T-cell (primary cell): ENCODE measurements around the gene BBS12. TPM values are rescaled to one million over a fixed set of nuclear protein-coding genes. Genes with fewer than 3 reads are reported as not detected.

Source experiments
- ATAC-seq, 4 experiments: fragments of 200-7000 bp in 3 of 4; fragments of 150-1000 bp in 1 of 4; cut with Tn5 transposase; replicated peaks in 1 of 4; 1 replicate in 3 of 4; 2 replicates in 1 of 4; pipeline ENCODE4 v1.10.0; 2021; ENCODE audit warnings: moderate library complexity in 3 of 4, mild to moderate bottlenecking in 2 of 4, moderate number of reproducible peaks in 1 of 4
- CTCF ChIA-PET, 2 donors: fragments of 300-600 bp; sonication (Branson Sonifier 250); formaldehyde crosslinking; loops; one replicate each; lab custom pipeline; 2022; ENCODE audit warnings: antibody characterized with exemption in 2 of 2; lab: Charles Lee
- POLR2A ChIA-PET, 2 donors: fragments of 300-600 bp; sonication (Branson Sonifier 250); formaldehyde crosslinking; loops; one replicate each; lab custom pipeline; 2022; ENCODE audit warnings: antibody characterized with exemption in 2 of 2; lab: Charles Lee
- DNase-seq, 35 experiments: peaks; one replicate each; pipeline versions ENCODE4 v3.0.0 to v3.0.0-alpha.2; 2013 to 2023
- H3K27ac ChIP-seq: one replicate; pipeline ENCODE4 v1.5.1; 2013; ENCODE audit warnings: low read length
- H3K27me3 ChIP-seq, 2 experiments: replicated peaks in 1 of 2; 1 replicate in 1 of 2; 2 replicates in 1 of 2; pipeline versions ENCODE4 v1.6.1 to v1.7.0; 2013; ENCODE audit warnings: low read length in 1 of 2, mixed read lengths in 1 of 2; ENCODE audit not compliant: control insufficient read depth in 2 of 2, insufficient read depth in 2 of 2; ENCODE audit errors: extremely low read depth in 1 of 2
- H3K36me3 ChIP-seq, 2 donors: 1 replicate in 1 of 2; 2 replicates in 1 of 2; pipeline versions ENCODE4 v1.6.1 to v1.7.0; 2013; ENCODE audit warnings: low read length in 1 of 2; ENCODE audit not compliant: control insufficient read depth in 2 of 2, insufficient read depth in 1 of 2; ENCODE audit errors: extremely low read depth in 1 of 2
- H3K4me1 ChIP-seq, 2 experiments: 1 replicate in 1 of 2; 2 replicates in 1 of 2; pipeline versions ENCODE4 v1.6.1 to v1.7.0; 2013; ENCODE audit warnings: low read length in 2 of 2, mixed read lengths in 1 of 2; ENCODE audit not compliant: insufficient read depth in 2 of 2, control insufficient read depth in 1 of 2; ENCODE audit errors: extremely low read depth in 1 of 2
- H3K4me3 ChIP-seq, 2 donors: 1 replicate in 1 of 2; 2 replicates in 1 of 2; pipeline versions ENCODE4 v1.5.1 to v1.7.0; 2013; ENCODE audit warnings: mild to moderate bottlenecking in 2 of 2, low read length in 1 of 2, moderate library complexity in 1 of 2; ENCODE audit not compliant: control insufficient read depth in 1 of 2; ENCODE audit errors: extremely low read depth in 1 of 2
- H3K9me3 ChIP-seq: 2 replicates; pipeline ENCODE4 v1.7.0; 2013
- H3K27ac Mint-ChIP-seq, 2 donors: one replicate each; pipeline ENCODE4 v1.8.0; 2020 to 2021; ENCODE audit warnings: mild to moderate bottlenecking in 2 of 2, mixed read lengths in 2 of 2
- H3K27me3 Mint-ChIP-seq, 2 donors: one replicate each; pipeline ENCODE4 v1.8.0; 2021 to 2022; ENCODE audit warnings: mixed read lengths in 2 of 2
- H3K36me3 Mint-ChIP-seq: one replicate; pipeline ENCODE4 v1.8.0; 2021; ENCODE audit warnings: mixed read lengths
- H3K4me1 Mint-ChIP-seq, 3 donors: one replicate each; pipeline ENCODE4 v1.8.0; 2020 to 2022; ENCODE audit warnings: mixed read lengths in 3 of 3, mild to moderate bottlenecking in 1 of 3
- H3K4me3 Mint-ChIP-seq, 3 donors: one replicate each; pipeline ENCODE4 v1.8.0; 2020 to 2022; ENCODE audit warnings: mild to moderate bottlenecking in 3 of 3, mixed read lengths in 3 of 3, moderate library complexity in 3 of 3
- H3K9me3 Mint-ChIP-seq, 3 donors: one replicate each; pipeline ENCODE4 v1.8.0; 2020 to 2022; ENCODE audit warnings: mixed read lengths in 3 of 3
- WGBS: methylation state at CpG from one replicate; pipeline ENCODE4 v1.1.5; 2013; ENCODE audit warnings: missing lambda C conversion rate; ENCODE audit not compliant: insufficient coverage; 5-methylcytosine and 5-hydroxymethylcytosine counted together
- total RNA-seq, 35 experiments: library from RNA in 6 of 35; stranded (reverse) in 6 of 35; fragments of 120-200 nt in 1 of 35; gene quantifications; one replicate each; pipeline versions ENCODE4 v1.2.1 to v1.2.4 and lab custom pipeline; 2013 to 2026

The BBS12 gene
- total RNA-seq, 5 donors from 2014 or later (not counting 1 experiment from before 2014, with no cell fraction given): 0.43 to 4.6 (median 3.2) TPM

DNA sequence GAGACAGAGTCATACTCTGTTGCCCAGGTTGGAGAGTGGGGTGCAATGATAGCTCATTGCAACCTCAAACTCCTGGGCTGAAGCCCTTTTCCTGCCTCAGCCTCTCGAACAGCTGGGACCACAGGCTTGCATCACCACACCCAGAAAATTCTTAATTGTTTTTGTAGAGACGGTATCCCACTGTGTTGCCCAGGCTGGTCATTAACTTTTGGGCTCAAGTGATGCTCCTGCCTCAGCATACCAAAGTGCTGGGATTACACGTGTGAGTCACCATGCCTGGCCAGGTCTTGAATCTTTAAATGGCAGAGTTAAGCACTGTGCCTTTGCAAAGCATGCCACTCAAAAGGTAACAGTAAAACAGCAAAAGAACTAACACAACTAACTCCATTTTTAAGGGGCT lies 28.6 kb upstream of the BBS12 start:
- H3K4me1 ChIP-seq: no peaks in the 10 kb centered on the region
- H3K9me3 ChIP-seq: no peaks in the 10 kb centered on the region
- Mint-ChIP-seq H3K27ac (no peak overlapping the region), H3K9me3 (no peaks in the 10 kb centered on the region), H3K27me3 (peaks cover 5 to 7% of the 10 kb centered on the region in 2 donors), H3K4me3 (no peak overlapping the region), H3K4me1 (peaks cover 0 to 8% (median 3%) of the 10 kb centered on the region in 3 donors), H3K36me3 (no peaks in the 10 kb centered on the region)
- WGBS: 61% methylated on average over 2 of the region's 3 CpGs
- H3K4me3 ChIP-seq: no peak overlapping the region
- ChIA-PET POLR2A (interaction anchor here in 1 of 2 donors (0.6 kb wide), 1 partner anchor 26 kb away, joined by 3 read pairs; no protein-coding TSS in a partner anchor), CTCF (interaction anchor here in 1 of 2 donors (2.8 kb wide), 1 partner anchor 13 kb away, joined by 9 read pairs; no protein-coding TSS in a partner anchor)
- no peak for DNase-seq
- peaks cover 0 to 3% of the 10 kb centered on the region in 2 experiments for H3K27me3 ChIP-seq
- no peak overlapping the region for H3K27ac ChIP-seq
- ATAC-seq: no peak
- no peaks in the 10 kb centered on the region for H3K36me3 ChIP-seq

DNA sequence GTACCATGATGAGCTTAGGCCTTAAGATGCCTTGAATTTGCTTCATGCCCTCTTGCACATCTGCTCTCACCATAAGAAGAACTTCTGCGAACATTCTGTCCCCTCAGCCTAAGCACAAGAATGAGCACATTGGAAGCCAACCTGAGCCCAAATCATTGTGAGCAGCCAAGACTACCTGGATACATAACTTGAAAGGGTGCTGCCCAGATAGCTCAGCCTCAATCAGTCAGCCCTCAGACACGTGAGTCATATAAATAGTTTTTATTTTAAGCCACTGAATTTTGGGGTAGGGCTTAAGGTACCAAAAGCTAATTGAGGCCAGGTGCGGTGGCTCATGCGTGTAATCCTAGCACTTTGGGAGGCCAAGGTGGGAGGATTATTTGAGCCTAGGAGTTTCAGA lies 27.5 kb upstream of the BBS12 start:
- CTCF ChIA-PET: interaction anchor here (1.0 to 2.8 kb wide), 2 partner anchors 12 kb away, joined by 3 to 9 read pairs; no protein-coding TSS in a partner anchor
- Mint-ChIP-seq H3K4me1 (peaks cover 0 to 8% (median 3%) of the 10 kb centered on the region in 3 donors), H3K27me3 (peaks cover 5 to 7% of the 10 kb centered on the region in 2 donors), H3K9me3 (no peaks in the 10 kb centered on the region), H3K27ac (no peak overlapping the region), H3K36me3 (no peaks in the 10 kb centered on the region), H3K4me3 (no peak overlapping the region)
- no peaks in the 10 kb centered on the region for H3K36me3 ChIP-seq
- no peak for DNase-seq
- H3K9me3 ChIP-seq: no peaks in the 10 kb centered on the region
- no peak overlapping the region for H3K27ac ChIP-seq
- POLR2A ChIA-PET: no interaction called here
- H3K27me3 ChIP-seq: peaks cover 0 to 3% of the 10 kb centered on the region in 2 experiments
- no peak overlapping the region for H3K4me3 ChIP-seq
- WGBS: 80% methylated on average over 1 of the region's 4 CpGs
- no peaks in the 10 kb centered on the region for H3K4me1 ChIP-seq
- no peak for ATAC-seq

DNA sequence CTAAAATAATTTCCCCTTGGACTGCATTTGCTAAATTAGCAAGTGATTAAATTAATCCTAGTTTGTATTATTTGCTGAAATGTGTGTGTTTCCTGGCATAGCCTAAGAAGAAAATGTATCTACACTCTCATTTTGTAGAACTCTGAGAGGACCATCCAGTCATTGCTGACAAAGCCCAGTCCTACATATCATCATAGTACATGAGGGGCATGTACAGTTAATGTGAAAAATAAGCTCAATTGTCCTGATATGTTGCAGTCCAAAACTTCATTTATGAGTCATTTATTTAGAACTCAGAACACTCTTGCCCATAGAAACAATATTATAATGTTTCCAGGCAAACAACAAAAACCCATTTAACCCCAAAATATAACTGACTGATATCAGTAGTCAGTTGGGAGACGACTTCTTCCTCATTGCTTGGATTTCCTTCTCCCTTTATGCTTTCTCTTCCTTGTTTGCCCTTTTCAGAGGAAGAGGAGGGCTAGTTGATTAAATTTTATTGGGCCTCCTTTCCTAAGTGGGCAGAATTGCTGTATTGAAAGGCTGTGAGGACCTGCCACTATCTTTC lies 26.9 kb upstream of the BBS12 start:
- H3K4me3 ChIP-seq: no peak overlapping the region
- ATAC-seq (no peak), DNase-seq (no peak)
- Mint-ChIP-seq H3K36me3 (no peaks in the 10 kb centered on the region), H3K27ac (no peak overlapping the region), H3K4me3 (no peak overlapping the region), H3K9me3 (no peaks in the 10 kb centered on the region), H3K4me1 (peaks cover 0 to 8% (median 5%) of the 10 kb centered on the region in 3 donors), H3K27me3 (peaks cover 5 to 11% of the 10 kb centered on the region in 2 donors)
- no peaks in the 10 kb centered on the region for H3K36me3 ChIP-seq
- no peaks in the 10 kb centered on the region for H3K9me3 ChIP-seq
- no CpG with 5 or more reads among the region's 1 CpG for WGBS
- H3K27me3 ChIP-seq: no peaks in the 10 kb centered on the region
- H3K4me1 ChIP-seq: no peaks in the 10 kb centered on the region
- no peak overlapping the region for H3K27ac ChIP-seq
- CTCF ChIA-PET: interaction anchor here (1.0 to 2.8 kb wide), 2 partner anchors 11 to 12 kb away, joined by 3 to 9 read pairs; no protein-coding TSS in a partner anchor
- POLR2A ChIA-PET: no interaction called here

DNA sequence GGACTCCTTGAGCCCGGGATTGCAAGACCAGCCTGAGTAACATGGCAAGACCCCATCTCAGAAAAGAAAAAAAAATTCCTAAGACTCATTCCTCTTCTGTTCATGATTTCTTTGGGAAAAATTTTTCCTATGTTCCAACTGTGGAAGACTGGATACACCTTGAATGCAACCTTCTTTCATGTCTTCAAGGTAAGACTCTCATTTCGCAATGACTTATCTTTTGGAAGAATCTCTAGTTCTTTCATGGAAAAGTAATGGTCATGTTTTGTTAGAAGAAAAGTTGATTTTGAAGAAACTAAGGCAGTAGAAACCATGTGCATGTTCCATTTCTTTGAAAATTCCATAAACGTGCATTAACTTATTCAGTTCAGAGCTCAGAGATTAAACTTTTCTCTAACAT lies 26.0 kb upstream of the BBS12 start:
- H3K4me1 Mint-ChIP-seq: peaks cover 0 to 8% (median 6%) of the 10 kb centered on the region in 3 donors

DNA sequence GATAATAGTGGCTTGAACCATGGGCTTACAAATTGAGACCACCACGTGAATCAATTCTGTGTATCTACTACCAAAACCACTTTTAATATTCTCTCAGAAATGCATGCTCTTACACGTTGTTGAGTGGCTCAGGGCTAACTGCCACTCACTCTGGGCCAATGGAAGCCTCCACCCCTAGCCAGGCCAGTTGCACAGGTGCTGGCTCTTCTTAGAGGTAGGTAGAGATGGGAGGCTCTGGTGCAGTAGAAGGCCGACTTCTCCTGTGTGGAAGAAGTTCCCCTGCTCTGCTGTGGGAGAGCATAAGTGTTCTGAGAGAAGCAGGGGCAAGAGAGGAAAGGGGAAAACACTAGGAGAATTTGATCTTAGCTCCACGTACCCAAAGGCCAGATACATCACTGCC lies 25.0 kb upstream of the BBS12 start:
- no peaks in the 10 kb centered on the region for H3K36me3 ChIP-seq
- H3K4me3 ChIP-seq: no peak overlapping the region
- ATAC-seq (no peak), DNase-seq (no peak)
- H3K27ac ChIP-seq: no peak overlapping the region
- Mint-ChIP-seq H3K4me1 (peaks cover 0 to 10% (median 6%) of the 10 kb centered on the region in 3 donors), H3K27me3 (peaks cover 7 to 16% of the 10 kb centered on the region in 2 donors), H3K36me3 (no peaks in the 10 kb centered on the region), H3K27ac (peak overlapping the region in 1 of 2 donors; percentile 47), H3K9me3 (no peaks in the 10 kb centered on the region), H3K4me3 (no peak overlapping the region)
- no peaks in the 10 kb centered on the region for H3K9me3 ChIP-seq
- ChIA-PET CTCF (no interaction called here), POLR2A (interaction anchor here in 1 of 2 donors (0.6 kb wide), 1 partner anchor 866 kb away, joined by 9 read pairs; no protein-coding TSS in a partner anchor)
- H3K4me1 ChIP-seq: no peaks in the 10 kb centered on the region
- no peaks in the 10 kb centered on the region for H3K27me3 ChIP-seq
- 66% methylated on average over 2 of the region's 4 CpGs for WGBS

More for the DNA sequence above, 26.0 kb upstream of the BBS12 start:
- Mint-ChIP-seq H3K27me3 (peaks cover 7 to 16% of the 10 kb centered on the region in 2 donors), H3K4me3 (no peak overlapping the region), H3K9me3 (no peaks in the 10 kb centered on the region), H3K27ac (no peak overlapping the region), H3K36me3 (no peaks in the 10 kb centered on the region)
- Histone ChIP-seq H3K4me1 (no peaks in the 10 kb centered on the region), H3K36me3 (no peaks in the 10 kb centered on the region), H3K9me3 (no peaks in the 10 kb centered on the region), H3K27me3 (no peaks in the 10 kb centered on the region), H3K4me3 (no peak overlapping the region), H3K27ac (no peak overlapping the region)
- no CpG with 5 or more reads among the region's 3 CpGs for WGBS
- POLR2A ChIA-PET: no interaction called here
- no peak for ATAC-seq
- DNase-seq: no peak
- CTCF ChIA-PET: no interaction called here

DNA sequence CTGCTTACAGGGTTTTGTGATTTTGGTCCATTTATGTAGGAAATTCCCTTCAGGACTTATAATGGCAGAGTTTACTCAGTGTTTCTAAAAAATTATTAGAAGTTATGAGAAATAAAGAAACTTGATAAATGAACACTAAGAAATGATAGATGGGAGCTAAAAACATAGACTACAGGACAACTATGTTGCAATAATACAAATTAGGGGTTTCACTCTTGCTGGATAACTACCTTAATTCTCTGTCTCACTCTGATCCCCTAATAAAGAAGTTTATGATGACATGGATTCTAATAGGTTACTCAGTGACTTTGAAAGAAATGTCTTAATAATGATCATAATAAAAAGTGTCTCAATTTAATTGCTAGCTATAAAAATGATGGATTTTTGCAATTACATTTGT lies 23.3 kb upstream of the BBS12 start:
- DNase-seq (no peak), ATAC-seq (no peak)
- Histone ChIP-seq H3K9me3 (no peaks in the 10 kb centered on the region), H3K4me1 (no peaks in the 10 kb centered on the region), H3K27ac (no peak overlapping the region), H3K4me3 (no peak overlapping the region), H3K27me3 (no peaks in the 10 kb centered on the region), H3K36me3 (no peaks in the 10 kb centered on the region)
- CTCF ChIA-PET: interaction anchor here (0.8 to 1.1 kb wide), 2 partner anchors 8 kb away, joined by 3 to 4 read pairs; no protein-coding TSS in a partner anchor
- H3K27ac Mint-ChIP-seq: no peak overlapping the region
- H3K36me3 Mint-ChIP-seq: no peaks in the 10 kb centered on the region
- H3K4me3 Mint-ChIP-seq: no peak overlapping the region
- H3K27me3 Mint-ChIP-seq: peaks cover 7 to 16% of the 10 kb centered on the region in 2 donors
- POLR2A ChIA-PET: interaction anchor here in 1 of 2 donors (0.6 kb wide), 1 partner anchor 909 kb away, joined by 3 read pairs; no protein-coding TSS in a partner anchor
- H3K4me1 Mint-ChIP-seq: peaks cover 0 to 13% (median 6%) of the 10 kb centered on the region in 3 donors
- no peaks in the 10 kb centered on the region for H3K9me3 Mint-ChIP-seq
